ENCODE measurements around the gene LEKR1.
A peak's percentile ranks its signal among the peaks of the same experiment; 100 is the strongest.
"Not testable (repeated sequence)": the region's sequence is repeated elsewhere in the genome, so short reads cannot be mapped to it uniquely, and the experiment has no call there.

Gene LEKR1

DNA sequence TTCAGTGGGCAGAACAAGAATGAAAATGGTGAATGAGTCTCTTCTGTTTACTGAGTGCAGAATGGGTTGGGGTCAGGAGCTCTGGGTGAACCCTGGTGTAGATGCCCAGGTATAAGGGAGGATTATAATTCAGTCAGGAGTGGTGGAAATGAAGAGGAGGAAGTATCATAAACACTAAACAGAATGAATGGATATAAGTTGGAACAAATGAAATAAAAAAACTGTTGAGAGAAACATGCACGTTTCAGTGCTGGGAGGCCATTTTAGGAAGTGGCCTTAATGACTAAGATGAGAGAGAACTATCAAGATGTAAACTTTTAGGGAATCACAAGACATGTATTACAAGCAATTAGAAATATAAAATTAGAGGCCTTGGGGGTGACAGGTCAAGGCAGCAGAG, 32.8 kb upstream of the LEKR1 start:
- ATAC-seq (replicated peaks; ENCODE audit: extremely low read depth, poor library complexity, severe bottlenecking), result no peak
- Mint-ChIP-seq H3K4me1 (peaks cover 15% of the 10 kb centered on the region), H3K9me3 (no peaks in the 10 kb centered on the region), H3K4me3 (no peak overlapping the region), H3K27me3 (no peaks in the 10 kb centered on the region), H3K36me3 (ENCODE audit: insufficient read depth) (no peaks in the 10 kb centered on the region), H3K27ac (ENCODE audit: low read depth) (peak overlapping the region; percentile 56)
- no peak for DNase-seq (ENCODE audit: low spot score in 2 of 2)

DNA sequence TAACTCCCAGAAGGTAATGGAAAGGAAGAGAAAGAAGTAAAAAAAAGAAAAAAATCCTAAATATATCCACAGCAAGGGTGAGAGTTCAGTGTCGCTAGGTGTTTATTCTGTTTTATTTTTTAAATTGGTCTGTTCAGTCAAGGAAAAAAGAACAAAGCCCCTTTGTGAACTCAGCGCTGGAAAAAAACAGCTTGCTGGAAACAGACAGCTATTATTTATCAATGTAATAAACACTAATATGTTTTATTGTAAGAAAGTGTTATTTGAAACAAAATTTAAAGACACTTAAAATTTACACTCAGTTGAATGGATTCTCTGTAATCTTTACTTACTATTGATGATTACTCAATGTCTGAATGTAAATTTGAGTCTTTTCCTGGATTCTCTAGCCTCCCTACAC, 32.3 kb upstream of the LEKR1 start:
- Mint-ChIP-seq H3K36me3 (ENCODE audit: insufficient read depth) (no peaks in the 10 kb centered on the region), H3K27me3 (no peaks in the 10 kb centered on the region), H3K4me3 (no peak overlapping the region), H3K9me3 (no peaks in the 10 kb centered on the region), H3K27ac (ENCODE audit: low read depth) (no peak overlapping the region), H3K4me1 (peaks cover 15% of the 10 kb centered on the region)
- DNase-seq (ENCODE audit: low spot score in 2 of 2), result no peak
- ATAC-seq (replicated peaks; ENCODE audit: extremely low read depth, poor library complexity, severe bottlenecking), result no peak

DNA sequence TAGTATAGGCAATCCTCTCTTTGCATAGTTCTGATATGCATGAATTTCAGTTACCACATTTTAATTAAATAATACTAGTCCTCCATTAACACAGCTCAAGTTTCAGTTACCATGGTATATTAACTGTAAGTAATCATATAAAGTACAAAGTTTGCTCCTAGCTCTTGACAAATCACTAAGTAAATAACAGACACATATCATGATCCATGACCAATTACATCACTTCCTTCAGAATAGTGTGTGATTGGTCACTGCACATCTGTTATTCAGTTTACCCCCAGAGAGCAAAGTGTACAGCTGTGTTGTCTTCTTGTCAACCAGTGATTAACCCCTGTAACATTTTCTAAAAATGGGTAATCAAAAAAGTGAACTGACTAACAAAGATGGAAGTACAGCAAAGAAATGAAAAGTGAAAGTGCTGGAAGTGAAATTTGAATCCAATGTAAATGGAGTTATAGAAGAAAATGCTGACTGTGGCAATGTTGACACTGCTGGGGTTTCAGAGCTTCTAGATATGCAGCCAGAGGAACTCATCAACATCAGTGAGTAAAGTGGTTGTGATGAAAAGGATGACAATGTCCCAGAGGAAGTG, 30.2 kb upstream of the LEKR1 start:
- Mint-ChIP-seq H3K27me3 (no peaks in the 10 kb centered on the region), H3K9me3 (peaks cover 10% of the 10 kb centered on the region), H3K36me3 (ENCODE audit: insufficient read depth) (no peaks in the 10 kb centered on the region), H3K4me1 (peaks cover 15% of the 10 kb centered on the region), H3K27ac (ENCODE audit: low read depth) (no peak overlapping the region), H3K4me3 (no peak overlapping the region)
- DNase-seq (ENCODE audit: low spot score in 2 of 2), result no peak
- ATAC-seq (replicated peaks; ENCODE audit: extremely low read depth, poor library complexity, severe bottlenecking), result no peak

DNA sequence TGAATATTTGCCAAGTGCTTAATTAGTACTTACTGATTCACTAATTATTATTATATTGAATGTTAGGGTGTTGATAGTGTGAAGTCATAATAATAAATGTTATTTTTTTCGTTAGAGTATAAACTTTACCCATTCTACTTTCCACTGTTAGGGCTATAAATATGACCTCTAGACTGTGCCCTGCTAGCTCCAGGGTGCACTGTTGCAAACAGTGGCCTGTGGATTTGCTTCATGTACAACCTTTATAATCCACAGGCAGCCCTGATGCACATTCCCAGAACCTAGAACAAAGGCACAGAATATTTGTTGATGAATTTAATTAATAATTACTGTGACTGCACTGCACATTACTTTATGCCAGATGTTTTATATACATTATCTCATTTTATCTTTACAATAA, 28.8 kb upstream of the LEKR1 start:
- H3K36me3 Mint-ChIP-seq (ENCODE audit: insufficient read depth), result no peaks in the 10 kb centered on the region
- no peak overlapping the region for H3K4me3 Mint-ChIP-seq
- DNase-seq (ENCODE audit: low spot score in 2 of 2) (no peak), ATAC-seq (replicated peaks; ENCODE audit: extremely low read depth, poor library complexity, severe bottlenecking) (no peak)
- no peak overlapping the region for H3K27ac Mint-ChIP-seq (ENCODE audit: low read depth)
- H3K27me3 Mint-ChIP-seq, result no peaks in the 10 kb centered on the region
- H3K9me3 Mint-ChIP-seq, result peaks cover 10% of the 10 kb centered on the region
- peaks cover 15% of the 10 kb centered on the region for H3K4me1 Mint-ChIP-seq

DNA sequence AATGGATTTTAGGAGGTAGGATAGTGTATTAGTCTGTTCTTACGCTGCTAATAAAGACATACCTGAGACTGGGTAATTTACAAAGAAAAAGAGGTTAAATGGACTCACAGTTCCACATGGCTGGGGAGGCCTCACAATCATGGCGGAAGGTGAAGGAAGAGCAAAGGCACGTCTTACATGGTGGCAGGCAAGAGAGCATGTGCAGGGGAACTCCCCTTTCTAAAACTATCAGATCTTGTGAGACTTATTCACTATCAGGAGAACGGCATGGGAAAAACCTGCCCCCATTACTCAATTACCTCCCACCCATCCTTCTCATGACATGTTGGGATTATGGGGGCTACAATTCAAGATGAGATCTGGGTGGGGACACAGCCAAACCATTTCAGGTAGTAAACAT, 25.9 kb upstream of the LEKR1 start:
- not testable (repeated sequence) for H3K4me3 Mint-ChIP-seq; H3K27me3 Mint-ChIP-seq; H3K36me3 Mint-ChIP-seq (ENCODE audit: insufficient read depth); ATAC-seq (replicated peaks; ENCODE audit: extremely low read depth, poor library complexity, severe bottlenecking); H3K9me3 Mint-ChIP-seq; H3K4me1 Mint-ChIP-seq; DNase-seq (ENCODE audit: low spot score in 2 of 2); H3K27ac Mint-ChIP-seq (ENCODE audit: low read depth)

DNA sequence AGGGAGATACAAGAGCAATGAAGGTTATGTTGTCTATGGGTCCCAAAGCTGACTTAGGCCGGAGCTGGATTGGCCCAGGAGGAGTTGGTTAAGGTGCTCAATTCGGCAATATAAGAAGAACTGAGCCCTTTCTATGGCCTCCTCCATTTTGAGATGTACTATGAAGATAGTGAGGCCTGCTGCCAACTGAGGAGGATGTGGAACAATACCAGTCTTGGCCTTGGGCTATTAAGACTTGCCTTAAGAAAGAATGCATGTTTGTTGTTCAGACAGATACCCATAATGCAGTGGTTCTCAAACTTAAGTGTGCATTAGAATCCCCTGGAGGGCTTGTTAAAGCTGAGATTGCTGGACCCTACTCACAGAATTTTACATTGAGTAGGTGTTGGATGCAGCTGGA, 24.4 kb upstream of the LEKR1 start:
- no peak for DNase-seq (ENCODE audit: low spot score in 2 of 2)
- H3K4me1 Mint-ChIP-seq, result no peaks in the 10 kb centered on the region
- no peaks in the 10 kb centered on the region for H3K36me3 Mint-ChIP-seq (ENCODE audit: insufficient read depth)
- ATAC-seq (replicated peaks; ENCODE audit: extremely low read depth, poor library complexity, severe bottlenecking), result no peak
- H3K27ac Mint-ChIP-seq (ENCODE audit: low read depth), result no peak overlapping the region
- peaks cover 10% of the 10 kb centered on the region for H3K9me3 Mint-ChIP-seq
- H3K27me3 Mint-ChIP-seq, result no peaks in the 10 kb centered on the region
- H3K4me3 Mint-ChIP-seq, result no peak overlapping the region

DNA sequence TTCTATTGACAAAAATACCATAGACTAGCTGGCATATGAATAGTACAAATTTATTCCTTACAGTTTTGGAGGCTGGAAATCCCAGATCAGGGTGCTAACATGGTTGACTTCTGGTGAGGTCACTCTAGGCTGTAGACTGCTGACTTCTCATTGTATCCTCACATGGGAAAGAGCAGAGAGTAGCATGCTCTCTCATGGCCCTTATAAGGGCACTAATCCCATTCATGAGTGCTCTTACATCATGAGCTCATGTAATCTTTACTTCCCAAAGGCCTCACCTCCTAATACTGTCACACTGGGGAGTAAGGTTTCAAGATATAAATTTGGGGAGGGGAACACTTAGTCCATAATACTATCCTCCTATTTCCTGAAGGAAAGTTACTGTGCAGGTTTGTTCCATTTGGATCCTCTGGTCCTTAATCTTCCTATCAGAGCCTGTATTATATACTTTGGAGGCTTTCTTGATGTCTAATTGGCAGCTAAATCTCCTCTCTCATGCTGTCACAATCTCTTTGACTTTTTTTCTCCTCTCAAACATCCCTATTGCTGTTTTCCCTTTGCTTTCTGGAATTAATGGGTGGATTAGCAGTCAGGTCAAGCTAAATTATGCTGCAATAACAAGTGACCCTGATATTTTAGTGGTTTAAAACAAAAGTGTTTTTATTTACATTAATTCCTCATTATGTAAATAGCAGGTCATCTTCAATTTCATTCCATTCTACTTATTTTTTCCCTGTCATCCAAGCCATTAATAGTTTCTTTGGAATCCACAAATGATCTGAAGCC, 23.1 kb upstream of the LEKR1 start:
- Mint-ChIP-seq H3K9me3 (peaks cover 10% of the 10 kb centered on the region), H3K4me3 (no peak overlapping the region), H3K27ac (ENCODE audit: low read depth) (no peak overlapping the region), H3K27me3 (no peaks in the 10 kb centered on the region), H3K36me3 (ENCODE audit: insufficient read depth) (no peaks in the 10 kb centered on the region), H3K4me1 (no peaks in the 10 kb centered on the region)
- ATAC-seq (replicated peaks; ENCODE audit: extremely low read depth, poor library complexity, severe bottlenecking), result no peak
- no peak for DNase-seq (ENCODE audit: low spot score in 2 of 2)

DNA sequence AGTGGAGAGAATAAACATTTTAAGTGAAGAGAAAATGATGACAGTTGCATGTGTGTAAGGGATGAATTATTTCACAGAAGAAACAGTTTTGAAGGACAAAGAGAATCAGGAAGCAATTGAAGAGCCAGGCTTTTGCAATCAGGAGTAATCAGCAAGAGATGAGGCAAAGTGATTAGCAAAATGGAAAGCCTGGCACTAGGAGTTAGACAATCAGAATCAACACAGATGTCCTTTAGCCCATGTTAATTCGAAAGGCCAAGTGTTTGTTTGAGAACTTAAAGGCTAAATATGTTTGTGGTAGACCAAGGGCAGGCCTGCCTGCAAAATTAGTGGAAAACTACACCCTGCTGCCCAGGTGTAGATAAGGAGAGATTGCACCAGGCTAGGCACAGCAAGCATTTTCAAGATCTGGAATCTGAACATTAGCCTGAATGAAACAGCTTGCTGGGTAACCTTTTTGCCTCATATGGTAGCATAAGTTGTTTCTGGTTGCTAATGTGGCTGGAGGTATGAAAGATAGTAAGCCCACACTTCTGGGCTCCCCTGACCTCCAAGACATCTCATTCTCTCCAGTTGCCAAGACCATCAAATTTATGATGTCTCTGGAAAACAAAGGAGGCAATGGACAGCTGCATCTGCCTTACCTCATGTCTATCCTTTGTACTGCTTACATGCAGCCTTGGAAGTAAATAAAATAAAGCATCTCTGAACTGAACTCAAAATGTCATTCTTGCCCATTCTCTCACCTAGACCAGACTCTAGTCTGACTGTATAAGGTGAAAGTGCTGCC, 22.0 kb upstream of the LEKR1 start:
- Mint-ChIP-seq H3K4me3 (no peak overlapping the region), H3K9me3 (peaks cover 10% of the 10 kb centered on the region), H3K27me3 (no peaks in the 10 kb centered on the region), H3K4me1 (no peaks in the 10 kb centered on the region), H3K36me3 (ENCODE audit: insufficient read depth) (no peaks in the 10 kb centered on the region), H3K27ac (ENCODE audit: low read depth) (no peak overlapping the region)
- ATAC-seq (replicated peaks; ENCODE audit: extremely low read depth, poor library complexity, severe bottlenecking), result no peak
- no peak for DNase-seq (ENCODE audit: low spot score in 2 of 2)

DNA sequence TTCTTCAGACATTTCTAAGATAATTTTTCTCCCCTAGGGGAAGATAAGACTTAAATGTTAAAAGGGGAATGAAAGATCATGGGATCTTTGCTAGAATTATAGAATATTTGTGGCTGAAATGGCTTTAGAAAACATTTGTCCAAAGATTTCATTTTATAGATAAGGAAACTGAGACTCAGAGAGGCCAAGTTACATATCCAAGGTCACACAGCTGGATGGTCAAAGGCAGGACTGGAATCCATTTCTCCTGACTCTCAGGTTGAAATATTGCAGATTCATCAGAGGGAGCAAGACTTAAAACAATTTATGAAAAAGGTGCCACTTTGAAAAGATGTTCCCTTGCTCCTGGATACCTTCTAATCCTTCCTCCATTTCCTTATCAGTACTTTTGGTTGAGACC, 19.5 kb upstream of the LEKR1 start:
- no peaks in the 10 kb centered on the region for H3K4me1 Mint-ChIP-seq
- no peaks in the 10 kb centered on the region for H3K36me3 Mint-ChIP-seq (ENCODE audit: insufficient read depth)
- H3K4me3 Mint-ChIP-seq, result no peak overlapping the region
- H3K27me3 Mint-ChIP-seq, result no peaks in the 10 kb centered on the region
- ATAC-seq (replicated peaks; ENCODE audit: extremely low read depth, poor library complexity, severe bottlenecking) (no peak), DNase-seq (ENCODE audit: low spot score in 2 of 2) (no peak)
- H3K9me3 Mint-ChIP-seq, result no peaks in the 10 kb centered on the region
- no peak overlapping the region for H3K27ac Mint-ChIP-seq (ENCODE audit: low read depth)

DNA sequence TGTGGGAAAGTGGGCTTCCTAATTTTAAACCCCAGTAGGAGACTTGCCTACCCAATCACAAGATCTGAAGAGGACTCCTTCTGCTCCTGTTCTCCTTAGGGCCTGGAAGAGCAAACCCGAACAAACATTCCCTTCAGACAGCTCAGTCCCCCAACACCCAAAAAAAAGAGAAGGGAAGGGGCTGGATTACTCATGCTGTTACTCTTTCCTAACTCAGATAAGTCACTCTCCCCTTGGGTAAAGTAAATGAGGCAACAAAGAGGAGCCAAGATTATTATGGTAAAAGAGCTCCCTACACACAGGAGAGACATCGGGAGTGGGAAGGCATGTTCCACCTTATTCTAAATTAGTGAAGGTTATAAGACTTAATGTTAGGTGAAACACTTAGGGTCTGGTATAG, 18.1 kb upstream of the LEKR1 start:
- ATAC-seq (replicated peaks; ENCODE audit: extremely low read depth, poor library complexity, severe bottlenecking) (no peak), DNase-seq (ENCODE audit: low spot score in 2 of 2) (no peak)
- Mint-ChIP-seq H3K9me3 (no peaks in the 10 kb centered on the region), H3K36me3 (ENCODE audit: insufficient read depth) (no peaks in the 10 kb centered on the region), H3K27me3 (no peaks in the 10 kb centered on the region), H3K4me3 (no peak overlapping the region), H3K27ac (ENCODE audit: low read depth) (no peak overlapping the region), H3K4me1 (peaks cover under 1% of the 10 kb centered on the region)

DNA sequence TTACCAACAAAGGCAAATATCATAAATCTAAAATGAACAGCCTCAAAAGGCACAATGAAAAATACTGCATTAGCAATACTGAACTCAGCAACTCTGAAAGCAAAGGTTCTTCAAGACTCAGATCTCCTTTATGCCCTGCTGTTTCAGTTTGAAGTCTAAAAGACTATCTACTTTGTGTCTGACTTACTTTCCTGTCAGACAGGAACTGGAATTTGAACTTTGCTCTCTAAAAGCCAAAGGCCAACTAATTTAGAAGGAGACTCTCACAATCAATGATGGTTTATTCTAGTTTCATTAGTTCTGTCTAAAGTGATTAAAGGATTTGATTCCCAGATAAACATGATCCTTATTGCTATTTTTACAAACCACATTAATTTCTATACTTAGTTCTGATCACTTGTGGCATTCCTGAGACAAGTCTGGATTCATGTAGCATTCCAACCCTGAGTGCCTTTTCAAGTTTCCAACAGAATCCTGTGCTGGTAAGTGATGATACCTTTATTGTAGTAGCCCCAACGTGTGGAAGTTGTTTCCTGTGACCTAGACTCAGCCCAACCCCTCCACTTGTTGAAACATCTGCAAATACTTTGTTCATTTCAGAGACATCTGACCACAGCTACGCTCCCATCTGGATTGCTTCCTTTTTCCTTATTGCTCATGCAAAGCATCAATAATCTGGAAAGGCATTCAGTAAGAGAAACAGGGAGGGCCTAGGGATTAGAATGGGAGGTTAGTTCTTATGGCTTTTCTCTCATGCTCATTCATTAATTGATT, 14.9 kb upstream of the LEKR1 start:
- DNase-seq (ENCODE audit: low spot score in 2 of 2) (no peak), ATAC-seq (replicated peaks; ENCODE audit: extremely low read depth, poor library complexity, severe bottlenecking) (no peak)
- Mint-ChIP-seq H3K36me3 (ENCODE audit: insufficient read depth) (peaks cover 4% of the 10 kb centered on the region), H3K4me1 (peaks cover 13% of the 10 kb centered on the region), H3K9me3 (no peaks in the 10 kb centered on the region), H3K27ac (ENCODE audit: low read depth) (no peak overlapping the region), H3K27me3 (no peaks in the 10 kb centered on the region), H3K4me3 (no peak overlapping the region)

DNA sequence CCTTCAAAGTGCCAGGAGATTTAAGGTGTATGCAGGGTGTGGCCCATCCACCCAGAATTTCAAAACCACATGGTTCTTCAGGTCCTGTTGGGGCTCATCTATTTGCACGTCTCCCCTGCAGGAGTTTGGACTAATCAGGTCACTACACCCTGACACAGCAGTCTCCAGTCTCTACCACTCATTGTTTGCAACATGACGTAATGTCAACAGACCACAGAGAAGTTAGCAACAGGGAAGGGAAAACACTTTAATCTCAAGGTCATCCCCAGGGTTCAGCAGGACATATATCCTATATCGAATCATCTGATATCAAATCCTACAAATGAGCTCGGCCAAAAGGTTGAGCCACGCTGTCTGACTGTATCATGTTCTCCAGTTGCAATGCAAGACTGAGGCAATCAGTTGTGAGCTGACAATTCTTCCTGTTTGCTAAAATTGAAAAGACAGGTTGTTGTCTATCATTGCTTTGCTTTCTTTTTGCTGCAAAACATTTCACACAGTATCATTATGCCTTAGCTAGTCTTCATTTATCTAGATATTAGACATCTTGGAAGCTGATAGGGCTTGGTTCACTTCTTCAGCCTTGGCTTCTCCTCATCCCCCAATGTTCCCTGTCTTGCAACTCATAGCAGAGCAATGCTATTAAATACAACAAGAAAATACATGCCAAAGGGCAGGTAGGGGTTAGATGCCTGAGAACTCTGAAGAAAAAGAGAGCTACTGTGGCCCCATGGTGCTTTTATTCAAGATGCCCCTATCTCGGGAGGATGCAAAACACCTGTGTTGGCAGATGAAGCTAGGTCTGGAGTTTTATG, 13.4 kb upstream of the LEKR1 start:
- no peak for DNase-seq (ENCODE audit: low spot score in 2 of 2)
- Mint-ChIP-seq H3K27ac (ENCODE audit: low read depth) (no peak overlapping the region), H3K27me3 (no peaks in the 10 kb centered on the region), H3K9me3 (no peaks in the 10 kb centered on the region), H3K36me3 (ENCODE audit: insufficient read depth) (peaks cover 9% of the 10 kb centered on the region), H3K4me1 (peaks cover 14% of the 10 kb centered on the region), H3K4me3 (no peak overlapping the region)
- no peak for ATAC-seq (replicated peaks; ENCODE audit: extremely low read depth, poor library complexity, severe bottlenecking)
